SH-SY5Y (cell line): ENCODE data around the gene MAGEB1.

Source experiments
- GATA2 ChIP-seq: IDR thresholded peaks from 2 replicates; pipeline ENCODE4 v1.6.1; 2011; ENCODE audit warnings: mild to moderate bottlenecking, low read depth, low read length
- GATA3 ChIP-seq: IDR thresholded peaks from 2 replicates; pipeline ENCODE4 v1.6.1; 2011; ENCODE audit warnings: low read depth, mild to moderate bottlenecking, low read length, moderate library complexity

Gene MAGEB1

DNA sequence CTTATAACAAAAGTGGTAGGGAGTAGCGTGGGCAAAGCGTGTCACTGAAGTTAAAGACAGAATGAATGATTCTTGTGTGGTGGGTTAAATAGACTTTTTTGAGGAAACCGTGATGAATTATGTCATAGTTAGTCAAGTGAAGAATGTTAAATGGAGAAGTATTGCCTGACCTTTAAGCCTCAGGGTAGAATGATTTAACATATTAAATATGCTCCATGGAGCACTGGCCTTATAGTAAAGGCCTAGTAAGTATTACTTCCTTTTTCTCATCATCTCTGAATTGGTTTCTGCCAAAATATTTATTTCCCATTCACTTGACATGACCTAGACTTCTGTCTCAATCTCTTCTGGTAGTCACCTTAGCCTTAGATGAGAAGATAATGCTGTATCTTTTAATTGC lies 23.7 kb downstream of the MAGEB1 start:
- TF ChIP-seq GATA3: no peak
- no peak for TF ChIP-seq GATA2

GRCh38 chrX:30275498-30275897 lies 28.6 kb downstream of the MAGEB1 start:
- TF ChIP-seq GATA3: no peak
- TF ChIP-seq GATA2: no peak

DNA sequence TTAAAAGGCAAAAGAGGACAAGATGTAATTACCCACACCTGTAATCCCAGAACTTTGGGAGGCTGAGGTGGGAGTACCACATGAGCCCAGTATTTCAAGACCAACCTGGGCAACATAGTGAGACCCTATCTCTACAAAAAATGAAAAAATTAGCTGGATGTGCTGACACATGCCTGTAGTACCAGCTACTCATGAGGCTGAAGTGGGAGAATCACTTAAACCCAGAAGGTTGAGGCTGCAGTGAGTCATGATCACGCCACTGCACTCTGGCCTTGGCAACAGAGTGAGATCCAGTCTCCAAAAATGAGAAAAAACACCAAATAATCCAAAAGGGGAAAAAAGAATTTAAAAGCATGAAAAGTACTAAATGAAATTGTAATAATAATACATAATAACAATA lies 31.4 kb downstream of the MAGEB1 start:
- no peak for TF ChIP-seq GATA3
- TF ChIP-seq GATA2: no peak

- TF ChIP-seq GATA2 (no peak), GATA3 (no peak)
Measured at GRCh38 chrX:30280428-30280827, 33.5 kb downstream of the MAGEB1 start.

- TF ChIP-seq GATA3 (no peak), GATA2 (no peak)
Measured at GRCh38 chrX:30282527-30282926, 35.6 kb downstream of the MAGEB1 start.

DNA sequence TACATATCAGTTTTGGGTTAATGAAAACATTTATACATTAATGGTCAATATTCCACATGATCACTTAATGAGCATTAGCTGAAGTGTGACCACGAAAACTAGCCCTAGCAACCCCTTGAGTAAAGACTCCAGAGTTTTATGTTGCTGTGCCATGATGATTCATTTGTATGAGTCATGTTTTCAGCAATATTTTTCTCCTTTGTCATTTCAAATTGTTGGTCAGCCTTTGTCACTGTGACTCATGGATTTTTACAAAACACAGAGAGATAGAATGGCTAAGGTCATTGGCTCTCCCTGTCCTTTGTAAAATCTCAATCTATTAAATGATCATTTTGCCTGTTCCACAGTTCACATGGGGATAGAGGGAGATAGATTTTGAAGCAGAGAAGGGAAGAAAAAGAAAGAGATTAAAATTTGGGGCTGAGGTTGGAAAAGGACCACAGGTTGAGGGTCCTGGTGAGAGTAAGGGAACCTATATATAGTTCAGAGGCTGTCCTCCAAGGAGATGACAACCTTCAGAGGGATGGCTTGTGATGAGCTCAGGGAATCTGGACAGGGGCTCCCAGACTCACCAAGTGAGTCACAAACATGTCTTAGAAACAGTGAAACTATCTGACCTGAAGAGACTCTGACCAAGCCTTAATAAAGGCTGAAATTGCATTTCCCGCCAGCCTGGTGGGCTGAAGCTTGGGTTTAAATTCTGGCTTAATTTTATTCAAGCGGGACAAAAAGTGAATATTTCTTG lies 36.7 kb downstream of the MAGEB1 start:
- TF ChIP-seq GATA3: no peak
- TF ChIP-seq GATA2: no peak

DNA sequence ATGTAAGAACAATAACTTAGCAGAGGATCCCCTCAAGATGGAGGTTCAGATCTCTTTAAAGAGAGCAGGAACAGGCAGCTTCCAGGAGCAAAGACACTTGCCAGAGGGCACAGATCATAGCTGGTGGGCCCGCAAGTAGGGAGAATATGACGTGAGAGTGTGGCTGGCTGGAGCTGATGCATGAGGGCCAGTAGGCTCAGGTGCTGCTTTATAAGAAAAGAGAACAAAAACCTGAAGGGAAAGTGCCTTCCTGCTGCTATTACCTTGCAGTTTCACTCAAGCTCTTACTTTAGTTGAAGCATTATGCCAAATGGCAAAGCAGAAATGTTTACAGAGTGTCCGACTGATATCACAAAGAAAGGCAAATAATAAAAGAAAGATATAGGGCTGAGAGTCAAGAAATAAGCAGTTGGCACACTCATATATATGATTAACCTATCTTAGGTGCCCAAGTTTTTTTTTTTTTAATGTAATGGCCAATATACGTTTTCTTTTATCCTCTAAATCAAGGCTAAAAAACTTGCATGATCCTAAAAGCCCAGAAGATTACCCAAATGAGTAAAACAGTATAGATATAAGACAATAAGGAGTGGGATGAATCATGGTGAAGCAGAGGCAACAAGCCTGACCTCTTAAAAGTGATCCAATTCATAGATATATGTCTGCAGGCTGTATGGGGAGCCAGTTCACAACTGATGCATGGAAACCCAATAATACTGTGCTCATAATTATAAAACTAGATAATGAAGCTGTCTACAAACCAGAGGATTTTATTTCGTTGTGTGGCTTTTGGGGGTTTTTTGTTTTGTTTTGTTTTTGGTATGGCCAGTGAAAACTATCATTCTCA lies 49.7 kb downstream of the MAGEB1 start:
- no peak for TF ChIP-seq GATA3
- TF ChIP-seq GATA2: no peak

DNA sequence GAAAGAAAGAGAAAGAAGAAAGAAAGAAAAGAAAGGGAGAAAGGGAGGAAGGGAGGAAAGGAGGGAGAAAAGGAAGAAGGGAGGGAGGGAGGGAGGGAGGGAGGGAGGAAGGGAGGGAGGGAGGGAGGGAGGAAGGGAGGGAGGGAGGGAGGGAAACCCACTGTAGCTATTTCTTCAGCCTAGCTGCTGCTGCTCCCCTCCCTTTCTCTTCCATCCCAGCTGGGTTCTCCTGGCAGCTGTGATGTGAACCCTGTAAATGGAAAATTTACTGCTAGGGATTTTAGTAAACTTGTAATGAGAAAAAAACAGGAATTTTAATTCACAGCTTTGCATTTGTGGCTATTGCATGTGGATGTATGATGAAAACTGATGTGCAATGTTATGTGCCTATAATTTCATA lies 54.3 kb downstream of the MAGEB1 start:
- TF ChIP-seq GATA3 (no peak), GATA2 (no peak)
